HCT116 (cell line): ENCODE data around the gene MATN3.

ENCODE experiments used
- CBX3 ChIP-seq: IDR thresholded peaks from 2 replicates; pipeline ENCODE4 v1.6.1; 2012; ENCODE audit warnings: low read depth
- ELF1 ChIP-seq: IDR thresholded peaks from 2 replicates; pipeline ENCODE4 v1.6.1; 2012; ENCODE audit warnings: low read depth, borderline replicate concordance
- EZH2 ChIP-seq: fragments of 200-600 bp; sonication (generic); IDR thresholded peaks from 2 replicates; pipeline ENCODE4 v1.6.1; 2017; ENCODE audit warnings: antibody characterized with exemption, mixed run types
- EZH2phosphoT487 ChIP-seq: fragments of 200-600 bp; IDR thresholded peaks from 2 replicates; pipeline ENCODE4 v1.6.1; 2018; ENCODE audit warnings: antibody characterized with exemption, borderline replicate concordance
- FOSL1 ChIP-seq: IDR thresholded peaks from 2 replicates; pipeline ENCODE4 v1.6.1; 2012; ENCODE audit warnings: low read depth
- POLR2A ChIP-seq: IDR thresholded peaks from 2 replicates; pipeline ENCODE4 v1.7.0; 2011; ENCODE audit warnings: borderline replicate concordance; ENCODE audit not compliant: insufficient read depth, insufficient read length; ENCODE audit errors: extremely low read depth
- RAD21 ChIP-seq: IDR thresholded peaks from 2 replicates; pipeline ENCODE4 v1.6.1; 2012; ENCODE audit warnings: low read depth, mild to moderate bottlenecking
- SP1 ChIP-seq: IDR thresholded peaks from 2 replicates; pipeline ENCODE4 v1.6.1; 2012; ENCODE audit warnings: low read depth
- SRF ChIP-seq: IDR thresholded peaks from 2 replicates; pipeline ENCODE4 v1.6.1; 2012; ENCODE audit warnings: low read depth
- TCF7L2 ChIP-seq: IDR thresholded peaks from 2 replicates; pipeline ENCODE4 v1.7.0; 2011; ENCODE audit warnings: borderline replicate concordance, inconsistent platforms; ENCODE audit not compliant: insufficient read depth, insufficient read length; ENCODE audit errors: extremely low read depth
- YY1 ChIP-seq: IDR thresholded peaks from 2 replicates; pipeline ENCODE4 v1.6.1; 2011; ENCODE audit warnings: low read length, low read depth, moderate library complexity, mild to moderate bottlenecking; ENCODE audit not compliant: insufficient replicate concordance; ENCODE audit errors: extremely low read depth
- ZNF274 ChIP-seq: fragments of 200-500 bp; sonication (Bioruptor generic); IDR thresholded peaks from 2 replicates; pipeline ENCODE4 v1.6.1; 2014; ENCODE audit warnings: mild to moderate bottlenecking, low read depth, low read length, inconsistent platforms
- TF ChIP-seq, protein P1 (sequence below), 3 experiments: fragments of 200-600 bp in 1 of 3; sonication (generic) in 1 of 3; IDR thresholded peaks in 2 of 3; conservative IDR thresholded peaks in 1 of 3; 2 replicates each; pipeline ENCODE4 v1.5.1; 2012 to 2017; ENCODE audit warnings: low read depth in 2 of 3, low read length in 2 of 3, antibody characterized with exemption in 1 of 3, borderline replicate concordance in 1 of 3, control low read depth in 1 of 3, mild to moderate bottlenecking in 1 of 3, mixed read lengths in 1 of 3, mixed run types in 1 of 3, moderate library complexity in 1 of 3; ENCODE audit not compliant: insufficient read depth in 1 of 3

DNA sequence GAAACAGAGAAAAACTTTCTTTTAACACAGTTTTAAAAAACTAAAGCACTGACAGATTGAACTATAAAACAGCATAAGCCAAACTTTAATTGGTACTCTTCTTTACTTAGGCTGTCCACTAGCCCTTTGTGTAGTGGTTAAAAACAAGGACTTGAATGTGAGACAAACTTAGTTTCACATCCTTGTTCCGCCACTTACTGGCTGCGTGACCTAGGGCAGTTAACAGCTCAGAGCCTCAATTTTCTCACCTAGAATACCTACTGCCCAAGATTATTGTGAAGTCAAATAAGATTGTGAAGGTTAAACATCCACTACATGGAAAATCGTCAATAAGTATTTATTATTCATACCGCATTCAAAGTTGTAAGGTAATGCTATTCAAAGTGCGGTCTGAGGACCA lies 24.5 kb downstream of the MATN3 start:
- TF ChIP-seq, protein P1, sequence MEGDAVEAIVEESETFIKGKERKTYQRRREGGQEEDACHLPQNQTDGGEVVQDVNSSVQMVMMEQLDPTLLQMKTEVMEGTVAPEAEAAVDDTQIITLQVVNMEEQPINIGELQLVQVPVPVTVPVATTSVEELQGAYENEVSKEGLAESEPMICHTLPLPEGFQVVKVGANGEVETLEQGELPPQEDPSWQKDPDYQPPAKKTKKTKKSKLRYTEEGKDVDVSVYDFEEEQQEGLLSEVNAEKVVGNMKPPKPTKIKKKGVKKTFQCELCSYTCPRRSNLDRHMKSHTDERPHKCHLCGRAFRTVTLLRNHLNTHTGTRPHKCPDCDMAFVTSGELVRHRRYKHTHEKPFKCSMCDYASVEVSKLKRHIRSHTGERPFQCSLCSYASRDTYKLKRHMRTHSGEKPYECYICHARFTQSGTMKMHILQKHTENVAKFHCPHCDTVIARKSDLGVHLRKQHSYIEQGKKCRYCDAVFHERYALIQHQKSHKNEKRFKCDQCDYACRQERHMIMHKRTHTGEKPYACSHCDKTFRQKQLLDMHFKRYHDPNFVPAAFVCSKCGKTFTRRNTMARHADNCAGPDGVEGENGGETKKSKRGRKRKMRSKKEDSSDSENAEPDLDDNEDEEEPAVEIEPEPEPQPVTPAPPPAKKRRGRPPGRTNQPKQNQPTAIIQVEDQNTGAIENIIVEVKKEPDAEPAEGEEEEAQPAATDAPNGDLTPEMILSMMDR (IDR thresholded peaks at IDR 0.05 in 2 of 3, conservative IDR thresholded peaks at IDR 0.05 in 1 of 3; ENCODE audit: borderline replicate concordance in 1 of 3, insufficient read depth in 1 of 3, low read depth in 2 of 3, low read length in 2 of 3), result no peak
- TF ChIP-seq FOSL1 (no peak), POLR2A (no peak), EZH2 (no peak), YY1 (no peak), TCF7L2 (no peak), SP1 (no peak), CBX3 (no peak), RAD21 (no peak), SRF (no peak), ELF1 (no peak), ZNF274 (no peak), EZH2phosphoT487 (no peak)
